GM18951 (cell line): ENCODE measurements around the gene TMCC3.

Source experiments
- POLR2A ChIP-seq: IDR thresholded peaks from 4 replicates; pipeline ENCODE4 v1.6.1; 2011; ENCODE audit warnings: mild to moderate bottlenecking; ENCODE audit not compliant: insufficient read length, insufficient read depth; ENCODE audit errors: extremely low read depth
- in situ Hi-C: fragments of 300-500 bp; cut with MboI; formaldehyde crosslinking; loops from one replicate; pipeline ENCODE4 v1.12.0; 2022; ENCODE audit warnings: low sequenced_read_pairs, mixed read lengths, inconsistent platforms; ENCODE audit not compliant: unreplicated experiment

The TMCC3 gene

DNA sequence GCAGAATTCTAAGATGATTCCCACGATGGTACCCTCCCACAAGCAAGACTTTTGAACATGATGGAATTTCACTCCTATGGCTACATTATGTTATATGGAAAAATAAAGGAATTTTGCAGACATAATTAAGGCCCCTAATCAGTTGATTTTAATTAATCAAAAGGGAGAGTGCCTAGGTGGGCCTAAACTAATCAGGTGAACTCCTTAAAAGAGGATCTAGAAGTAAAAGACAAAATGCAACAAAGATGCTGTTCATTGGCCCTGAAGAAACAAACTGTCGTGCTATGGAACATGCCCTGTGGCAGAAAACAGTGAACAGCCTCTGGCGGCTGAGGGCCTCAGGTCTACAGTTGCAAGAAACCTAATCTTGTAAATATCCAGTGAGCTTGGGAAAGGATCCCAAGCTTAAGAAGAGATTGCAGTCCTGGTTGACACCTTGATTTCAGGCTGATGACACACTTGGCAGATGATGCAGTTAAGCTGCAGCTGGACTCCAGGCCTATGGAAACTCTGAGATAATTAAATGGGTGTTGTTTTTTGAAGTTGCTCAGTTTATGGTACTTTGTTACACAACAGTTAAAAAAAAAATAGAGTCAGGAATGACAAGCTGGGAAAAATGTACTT is 13.8 kb downstream of the TMCC3 start:
- in situ Hi-C loops, result no loop called here
- TF ChIP-seq POLR2A, result no peak

DNA sequence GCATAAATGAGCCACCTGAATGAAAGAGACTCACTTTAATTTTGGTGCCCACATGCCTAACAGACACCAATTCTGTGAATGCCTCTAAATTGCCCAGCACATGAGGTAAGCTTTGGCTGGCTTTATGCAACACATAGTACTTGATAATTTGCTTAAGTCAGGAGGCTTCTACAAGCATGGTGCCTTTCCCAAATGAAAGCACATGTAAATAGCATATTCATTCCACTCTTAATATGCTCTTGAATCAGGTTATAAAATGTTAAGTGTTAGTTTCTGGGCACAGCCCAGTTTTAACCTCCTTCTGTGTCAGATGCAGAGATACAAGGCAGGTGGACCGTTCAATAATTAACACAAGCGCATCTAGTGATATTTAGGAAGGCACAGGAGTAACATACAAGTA is 15.6 kb downstream of the TMCC3 start:
- TF ChIP-seq POLR2A, result no peak
- in situ Hi-C loops, result no loop called here

DNA sequence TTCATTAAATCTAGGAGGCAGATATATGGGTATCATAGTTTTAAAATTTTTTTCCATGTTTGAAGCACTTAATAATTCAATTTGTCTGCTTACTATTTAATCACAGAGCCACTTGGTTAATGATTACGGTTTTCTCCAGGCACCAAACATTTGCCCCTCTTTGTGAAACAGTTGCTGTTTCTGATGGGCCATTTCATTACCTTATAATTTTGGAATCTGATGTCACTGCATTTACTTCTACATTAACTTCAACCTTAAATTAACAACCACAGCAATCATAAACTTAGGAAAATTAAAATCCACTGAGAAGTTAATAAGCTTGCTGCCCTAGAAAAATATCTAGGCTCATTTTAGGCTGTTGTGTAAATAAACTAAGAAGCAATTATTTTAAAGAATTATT is 17.0 kb downstream of the TMCC3 start:
- in situ Hi-C loops, result no loop called here
- TF ChIP-seq POLR2A, result no peak

DNA sequence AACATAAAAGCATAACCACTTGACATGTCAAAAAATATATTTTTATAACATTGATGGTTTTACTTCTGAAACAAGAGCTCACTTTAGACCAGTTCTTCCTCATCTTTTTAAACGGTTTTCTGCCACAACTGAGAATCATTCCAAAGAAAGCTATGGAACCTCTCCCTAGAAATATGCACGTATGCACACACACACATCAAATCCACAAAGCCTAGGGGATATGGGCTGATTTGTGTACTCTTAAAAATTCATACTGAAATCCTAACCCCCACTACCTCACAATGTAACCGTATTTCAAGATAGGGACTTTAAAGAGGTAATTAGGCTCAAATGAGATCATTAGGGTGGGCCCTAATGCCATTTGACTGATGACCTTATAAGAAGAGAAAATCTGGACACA is 19.3 kb downstream of the TMCC3 start:
- in situ Hi-C loops, result no loop called here
- TF ChIP-seq POLR2A, result no peak

DNA sequence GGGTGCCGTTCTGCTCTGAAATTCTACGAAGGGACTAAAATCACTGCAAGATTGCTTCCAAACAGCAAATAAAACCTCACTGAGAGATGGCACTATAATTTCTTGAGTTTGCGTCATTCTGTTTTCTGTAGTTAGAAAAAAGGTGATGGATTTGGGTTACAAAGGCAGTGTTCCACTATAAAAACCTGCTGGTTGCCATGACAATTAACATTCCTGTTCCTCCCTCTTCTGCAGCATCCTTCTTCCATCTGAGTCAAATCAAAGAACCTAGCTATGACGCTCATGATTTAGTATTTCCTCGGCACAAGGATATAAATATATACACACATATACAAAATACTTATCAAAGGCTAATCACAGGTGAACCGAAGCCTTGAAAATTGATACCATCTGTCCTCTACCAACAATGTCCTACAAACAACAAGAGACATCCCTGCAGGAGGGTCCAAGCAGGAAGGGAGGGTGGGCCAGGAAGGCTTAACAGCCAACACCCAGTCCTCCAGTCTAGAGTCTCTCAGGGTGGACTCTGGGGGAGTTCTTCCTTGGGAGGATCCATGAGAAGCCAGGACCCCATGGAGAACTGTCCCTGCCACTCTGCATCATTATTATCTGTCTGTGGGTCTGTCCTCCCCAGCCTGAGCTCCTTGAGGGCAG is 21.4 kb downstream of the TMCC3 start:
- no peak for TF ChIP-seq POLR2A
- in situ Hi-C loops, result no loop called here

DNA sequence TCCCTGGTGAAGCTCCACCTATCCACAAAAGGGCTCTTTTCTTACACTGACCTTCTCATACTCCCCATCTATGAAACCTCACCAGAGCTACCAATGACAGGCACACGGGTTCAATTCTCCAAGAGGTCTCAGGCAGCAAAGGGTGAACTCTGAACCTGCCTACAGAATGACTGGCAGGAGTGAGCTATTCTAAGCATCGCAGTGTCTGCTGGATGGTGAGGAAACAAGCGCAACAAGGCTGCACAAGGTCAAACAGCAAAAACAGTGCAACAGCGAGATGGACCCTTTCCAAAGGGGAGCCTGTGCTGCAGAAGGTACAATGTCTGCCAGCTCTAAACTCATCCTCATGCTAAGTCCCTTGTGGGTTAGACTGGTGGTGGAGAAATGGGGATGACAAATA is 22.0 kb downstream of the TMCC3 start:
- in situ Hi-C loops, result no loop called here
- TF ChIP-seq POLR2A, result no peak

DNA sequence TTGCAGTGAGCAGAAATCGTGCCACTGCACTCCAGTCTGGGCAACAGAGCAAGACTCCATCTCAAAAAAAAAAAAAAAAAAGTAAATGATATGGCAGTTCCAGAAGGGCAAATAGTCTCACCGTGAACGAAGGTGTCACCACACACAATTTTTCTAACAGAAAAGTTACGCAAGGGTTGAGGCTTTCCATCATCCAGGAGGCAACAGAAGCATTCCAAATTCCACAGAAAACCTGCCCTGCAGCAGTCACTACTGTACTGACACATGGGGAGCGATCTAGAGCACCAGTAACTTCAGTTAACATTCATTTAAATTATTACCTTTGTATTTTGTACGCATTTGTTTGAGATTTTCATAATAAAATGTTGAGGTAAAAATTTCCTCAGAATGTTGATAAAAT is 24.8 kb downstream of the TMCC3 start:
- in situ Hi-C loops, result no loop called here
- no peak for TF ChIP-seq POLR2A

DNA sequence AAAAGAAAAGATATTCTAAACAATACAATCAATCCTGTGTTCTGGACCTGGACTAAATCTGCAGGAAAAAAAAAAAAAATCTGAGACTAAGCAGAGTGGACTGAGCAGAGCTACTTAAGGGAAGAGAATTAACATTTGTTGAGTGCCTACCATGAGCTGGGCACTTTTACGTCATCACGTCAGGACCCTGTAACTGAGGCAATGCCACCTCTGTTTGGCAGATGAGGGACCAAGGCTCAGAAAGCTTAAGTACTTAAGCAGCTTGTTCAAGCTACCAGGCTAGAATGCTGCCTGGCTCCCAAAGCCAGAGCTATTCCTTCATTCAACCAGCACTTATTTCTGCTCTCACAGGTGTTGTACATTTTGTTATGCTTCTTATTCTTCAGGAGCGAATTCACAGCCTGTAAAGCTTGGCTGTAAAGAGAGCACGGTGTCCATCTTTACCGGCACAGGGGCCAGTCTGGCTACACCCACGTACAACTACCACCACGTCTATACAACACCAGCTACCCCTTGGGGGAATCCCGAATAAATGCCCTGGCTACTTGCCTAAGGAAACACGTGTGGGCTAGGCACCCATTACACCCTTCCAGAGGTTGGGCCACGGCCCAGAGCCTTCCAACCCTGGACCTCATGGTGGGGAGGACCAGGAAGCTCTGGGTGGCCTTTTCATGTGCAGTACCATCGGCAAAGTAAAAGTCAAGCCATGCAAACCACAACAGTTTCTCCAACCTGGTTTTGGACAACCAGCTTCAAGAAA is 27.0 kb downstream of the TMCC3 start:
- no peak for TF ChIP-seq POLR2A
- in situ Hi-C loops, result no loop called here

DNA sequence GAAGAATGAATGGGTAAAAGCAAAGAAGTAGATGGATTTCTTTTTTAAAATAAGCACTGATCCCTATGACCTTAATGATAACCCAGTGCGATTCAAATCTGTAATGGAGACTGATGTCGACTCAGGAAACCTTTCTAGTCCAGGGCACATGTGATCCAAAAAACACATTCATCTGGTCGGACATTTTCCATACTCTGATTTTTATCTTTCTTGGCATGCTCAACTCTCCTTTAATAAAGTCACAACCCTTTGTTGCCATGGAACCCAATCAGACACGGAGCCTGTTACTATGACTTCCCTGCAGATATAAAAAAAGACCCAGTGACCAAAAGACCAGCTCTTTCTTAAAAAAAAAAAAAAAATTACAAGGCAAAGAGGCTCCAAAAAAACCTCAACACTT is 27.9 kb downstream of the TMCC3 start:
- in situ Hi-C loops, result no loop called here
- TF ChIP-seq POLR2A, result no peak

DNA sequence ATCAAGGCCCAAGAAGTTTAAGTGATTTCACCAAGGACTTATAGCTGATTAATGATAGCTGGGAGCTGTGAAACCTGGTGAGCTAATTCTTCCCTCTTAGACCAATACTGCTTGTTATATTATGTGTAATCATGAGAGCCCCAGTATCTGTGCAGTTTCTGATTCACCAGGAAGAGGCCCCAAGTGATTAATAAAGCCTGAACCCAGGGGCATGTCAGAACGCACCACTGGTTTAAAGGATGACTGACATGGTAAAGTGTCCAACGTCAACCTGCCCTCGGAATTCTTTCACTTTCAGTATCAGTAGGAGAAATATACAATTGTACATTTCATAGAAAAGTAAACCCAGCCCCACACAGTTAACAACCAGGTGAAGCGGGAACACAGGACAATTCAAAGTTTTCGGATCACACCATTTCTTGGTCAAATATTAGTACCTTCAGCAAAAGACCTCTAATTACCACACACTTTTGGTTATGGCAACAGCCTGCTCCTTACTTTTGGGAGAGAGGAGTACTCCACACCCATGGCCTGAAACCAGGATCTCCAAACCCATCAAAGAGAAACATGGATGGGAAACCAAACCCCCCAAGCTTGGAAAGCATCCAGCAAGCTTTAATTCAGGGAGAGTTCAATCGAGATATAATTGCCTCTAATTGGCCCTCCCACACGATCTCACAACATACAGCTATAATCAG is 28.5 kb downstream of the TMCC3 start:
- no peak for TF ChIP-seq POLR2A
- in situ Hi-C loops, result no loop called here

DNA sequence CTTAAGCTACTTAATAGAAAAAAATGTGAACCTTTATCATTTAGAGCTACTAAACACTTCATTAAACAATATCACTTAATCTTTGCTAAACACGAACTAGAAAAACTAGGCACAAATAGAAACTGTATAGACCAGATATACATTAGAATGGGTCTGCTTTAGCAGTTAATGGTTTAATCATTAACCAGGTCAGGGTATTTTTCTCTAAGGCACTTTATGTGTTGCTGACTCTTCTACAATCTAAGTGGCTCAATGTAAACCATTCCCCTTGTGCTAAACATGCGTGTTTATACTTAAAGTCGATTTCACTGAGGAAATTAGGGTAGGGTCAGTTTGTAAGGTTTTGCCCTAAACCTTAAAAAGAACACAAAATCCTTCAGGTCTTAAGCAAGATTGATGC is 29.7 kb downstream of the TMCC3 start:
- no peak for TF ChIP-seq POLR2A
- in situ Hi-C loops, result no loop called here

DNA sequence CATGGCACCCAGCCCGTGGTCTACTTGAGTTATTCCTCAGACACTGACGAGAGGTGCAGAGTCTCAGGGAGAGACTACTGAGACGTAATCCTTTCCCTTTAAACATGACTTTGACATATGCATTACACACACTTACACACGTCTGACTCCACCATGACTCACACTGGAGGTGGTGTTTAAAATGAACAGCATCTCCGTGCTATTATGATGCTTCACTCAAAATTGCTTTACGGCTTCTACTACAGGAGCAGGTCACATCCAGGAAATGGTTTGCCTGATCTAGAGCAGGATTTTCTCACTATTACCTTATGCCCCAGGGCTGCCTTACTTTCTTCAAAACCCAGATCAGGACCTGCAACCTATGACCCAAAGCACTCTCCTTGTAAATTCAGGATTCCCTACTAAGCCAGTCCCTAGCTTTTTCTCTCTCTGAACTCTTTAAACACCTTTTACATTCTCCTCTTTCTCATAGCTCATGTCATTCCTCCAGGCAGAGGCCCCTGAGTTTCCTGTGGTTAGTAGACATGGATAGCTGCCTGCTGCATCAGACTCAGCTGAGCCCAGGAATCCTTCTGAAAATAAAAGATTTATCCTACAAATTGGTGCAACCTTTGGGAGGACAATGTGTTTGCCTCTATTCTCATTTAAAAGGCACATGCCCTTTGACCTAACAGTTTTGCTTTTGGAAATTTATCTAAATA is 31.2 kb downstream of the TMCC3 start:
- TF ChIP-seq POLR2A, result no peak
- in situ Hi-C loops, result no loop called here

DNA sequence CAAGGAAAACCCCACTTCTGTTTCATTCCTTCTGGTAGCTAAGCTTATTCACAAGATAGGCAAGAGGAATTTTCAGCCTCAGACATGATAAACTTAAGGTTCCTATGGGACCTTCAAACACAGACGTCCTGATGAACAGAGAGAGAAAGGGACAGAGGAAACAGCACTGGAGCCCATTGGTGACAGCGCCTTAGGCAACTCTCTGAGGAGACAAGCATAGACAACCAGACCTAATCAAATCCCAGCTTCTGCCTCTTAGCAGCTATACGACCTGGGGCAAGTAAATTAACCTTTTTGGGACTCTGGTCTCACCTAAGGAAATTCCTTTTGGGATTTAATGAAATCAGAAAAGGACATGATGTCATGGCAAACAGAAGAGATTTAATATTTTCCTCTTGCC is 33.3 kb downstream of the TMCC3 start:
- no peak for TF ChIP-seq POLR2A
- in situ Hi-C loops, result no loop called here
